NCI-H146 treated with DMSO at 0.1 percent for 48 hours (cell line): ENCODE results near the gene MCF2L.
"Not testable (repeated sequence)": the region's sequence is repeated elsewhere in the genome, so short reads cannot be mapped to it uniquely, and the experiment has no call there.

Experiments used
- DNase-seq: peaks from one replicate; lab custom pipeline; 2025; ENCODE audit not compliant: unreplicated experiment; lab: John Stamatoyannopoulos, UW

The MCF2L gene

GRCh38 chr13:113091891-113092775, 123.1 kb downstream of the MCF2L start:
- DNase-seq = no peak

- DNase-seq = no peak
These were observed 124.0 kb downstream of the MCF2L start for GRCh38 chr13:113092776-113093579.

- no peak for DNase-seq
These were observed 124.8 kb downstream of the MCF2L start for GRCh38 chr13:113093580-113094409.

- no peak for DNase-seq
These were observed 125.4 kb downstream of the MCF2L start for GRCh38 chr13:113094410-113094800.

- no peak for DNase-seq
These were observed 126.4 kb downstream of the MCF2L start for GRCh38 chr13:113095146-113096051.

GRCh38 chr13:113096052-113096744, 127.2 kb downstream of the MCF2L start:
- DNase-seq = no peak

GRCh38 chr13:113096745-113097305, 127.8 kb downstream of the MCF2L start:
- no peak for DNase-seq

- no peak for DNase-seq
These were observed 128.6 kb downstream of the MCF2L start for GRCh38 chr13:113097651-113098050.

- no peak for DNase-seq
These were observed 129.2 kb downstream of the MCF2L start for GRCh38 chr13:113098162-113098732.

GRCh38 chr13:113099142-113099541, 130.1 kb downstream of the MCF2L start:
- DNase-seq = no peak

GRCh38 chr13:113102302-113102701, 133.3 kb downstream of the MCF2L start:
- not testable (repeated sequence) for DNase-seq

- no peak for DNase-seq
These were observed 133.7 kb downstream of the MCF2L start for GRCh38 chr13:113102727-113103126.

GRCh38 chr13:113103646-113104045, 134.6 kb downstream of the MCF2L start:
- DNase-seq = no peak

GRCh38 chr13:113105032-113105920, 136.3 kb downstream of the MCF2L start, which contains the start of gene F7:
Gene F7, plus strand, starts transcription at chr13:113105791. Its CDS starts 51 bp downstream, at chr13:113105842.
- DNase-seq = peak; percentile 56

GRCh38 chr13:113105921-113106452, 137.0 kb downstream of the MCF2L start:
- no peak for DNase-seq

- no peak for DNase-seq
These were observed 137.8 kb downstream of the MCF2L start for GRCh38 chr13:113106711-113107351.

- DNase-seq = not testable (repeated sequence)
These were observed 139.5 kb downstream of the MCF2L start for GRCh38 chr13:113108521-113108920.
